Panc1 (cell line): ENCODE measurements around the gene CLIC4.

ENCODE experiments used
- CTCF ChIP-seq: fragments of 450-650 bp; IDR thresholded peaks from 2 replicates; pipeline ENCODE4 v1.5.1; 2017; ENCODE audit warnings: mild to moderate bottlenecking
- POLR2AphosphoS5 ChIP-seq: IDR thresholded peaks from 2 replicates; pipeline ENCODE4 v1.6.1; 2012; ENCODE audit warnings: mild to moderate bottlenecking, low read depth, low read length, moderate library complexity
- REST ChIP-seq, 2 experiments: IDR thresholded peaks; 2 replicates each; pipeline ENCODE4 v1.6.1; 2011 to 2012; ENCODE audit warnings: low read depth in 2 of 2, control low read depth in 1 of 2, low read length in 1 of 2, mild to moderate bottlenecking in 1 of 2, moderate library complexity in 1 of 2; ENCODE audit not compliant: insufficient read depth in 1 of 2
- SIN3A ChIP-seq: IDR thresholded peaks from 2 replicates; pipeline ENCODE4 v1.6.1; 2012; ENCODE audit warnings: low read depth, mild to moderate bottlenecking, low read length, moderate library complexity, borderline replicate concordance; ENCODE audit not compliant: insufficient read depth
- TCF7L2 ChIP-seq: IDR thresholded peaks from 2 replicates; pipeline ENCODE4 v1.6.1; 2011; ENCODE audit warnings: mild to moderate bottlenecking, low read depth, low read length, inconsistent platforms

GRCh38 chr1:24707687-24708086 is 37.6 kb upstream of the CLIC4 start:
- TF ChIP-seq POLR2AphosphoS5, result no peak
- no peak for TF ChIP-seq REST (IDR thresholded peaks at IDR 0.05; ENCODE audit: insufficient read depth in 1 of 2, low read depth in 2 of 2, low read length in 1 of 2)
- no peak for TF ChIP-seq CTCF
- TF ChIP-seq TCF7L2, result no peak
- TF ChIP-seq SIN3A, result no peak
